Measurements from ENCODE around the gene ALAD.
A peak's percentile ranks its signal among the peaks of the same experiment; 100 is the strongest.
"Not testable (repeated sequence)": the region's sequence is repeated elsewhere in the genome, so short reads cannot be mapped to it uniquely, and the experiment has no call there.

The ALAD gene

GRCh38 chr9:113372059-113372458 lies 29.0 kb downstream of the ALAD start:
- DNase-seq: no peak

GRCh38 chr9:113370806-113371325 lies 30.2 kb downstream of the ALAD start:
- DNase-seq: no peak

GRCh38 chr9:113369855-113370140 lies 31.3 kb downstream of the ALAD start:
- DNase-seq: no peak

GRCh38 chr9:113368982-113369854 lies 31.9 kb downstream of the ALAD start:
- no peak for DNase-seq

GRCh38 chr9:113368348-113368981 lies 32.6 kb downstream of the ALAD start:
- no peak for DNase-seq

GRCh38 chr9:113365652-113366051 lies 35.4 kb downstream of the ALAD start:
- not testable (repeated sequence) for DNase-seq

GRCh38 chr9:113364951-113365350 lies 36.1 kb downstream of the ALAD start:
- no peak for DNase-seq

- DNase-seq: no peak
Observed at GRCh38 chr9:113363336-113363735, 37.7 kb downstream of the ALAD start.

GRCh38 chr9:113361304-113362018 lies 39.6 kb downstream of the ALAD start:
- no peak for DNase-seq

- no peak for DNase-seq
Observed at GRCh38 chr9:113360242-113360842, 40.7 kb downstream of the ALAD start.

GRCh38 chr9:113359385-113359784 lies 41.7 kb downstream of the ALAD start:
- DNase-seq: no peak

- no peak for DNase-seq
Observed at GRCh38 chr9:113356686-113357292, 44.3 kb downstream of the ALAD start.

GRCh38 chr9:113355040-113355596 lies 46.0 kb downstream of the ALAD start:
- DNase-seq: no peak

- no peak for DNase-seq
Observed at GRCh38 chr9:113352411-113352810, 48.7 kb downstream of the ALAD start.

GRCh38 chr9:113352006-113352405 lies 49.1 kb downstream of the ALAD start:
- no peak for DNase-seq

- peak; percentile 78 for DNase-seq
Observed at GRCh38 chr9:113350937-113351336, 50.1 kb downstream of the ALAD start.

- no peak for DNase-seq
Observed at GRCh38 chr9:113350107-113350661, 50.9 kb downstream of the ALAD start.

- DNase-seq: no peak
Observed at GRCh38 chr9:113349445-113350094, 51.5 kb downstream of the ALAD start, which contains the start of gene BSPRY. Gene BSPRY, plus strand, starts transcription at chr9:113349541. Its CDS starts 39 bp downstream, at chr9:113349580.

GRCh38 chr9:113349066-113349444 lies 52.0 kb downstream of the ALAD start:
- no peak for DNase-seq

GRCh38 chr9:113348437-113348836 lies 52.6 kb downstream of the ALAD start:
- no peak for DNase-seq

GRCh38 chr9:113345671-113346070 lies 55.4 kb downstream of the ALAD start:
- no peak for DNase-seq

- no peak for DNase-seq
Observed at GRCh38 chr9:113345190-113345589, 55.9 kb downstream of the ALAD start.
